Epithelial cell of prostate (primary cell): ENCODE results near the gene HSD17B4.
"Not testable (repeated sequence)": the region's sequence is repeated elsewhere in the genome, so short reads cannot be mapped to it uniquely, and the experiment has no call there.

Experiments
- DNase-seq: peaks from one replicate; pipeline ENCODE4 v3.0.0-alpha.2; 2011; ENCODE audit warnings: low read depth, low spot score
- H3K27ac ChIP-seq: fragments of 450-650 bp; 2 replicates; pipeline ENCODE4 v1.5.1; 2017; ENCODE audit warnings: mild to moderate bottlenecking

HSD17B4 gene

GRCh38 chr5:119470851-119471451, 18.7 kb downstream of the HSD17B4 start:
- H3K27ac ChIP-seq: no peak overlapping the region
- DNase-seq: no peak

- DNase-seq: no peak
- H3K27ac ChIP-seq: no peak overlapping the region
Observed at GRCh38 chr5:119473241-119473640, 20.9 kb downstream of the HSD17B4 start.

DNA sequence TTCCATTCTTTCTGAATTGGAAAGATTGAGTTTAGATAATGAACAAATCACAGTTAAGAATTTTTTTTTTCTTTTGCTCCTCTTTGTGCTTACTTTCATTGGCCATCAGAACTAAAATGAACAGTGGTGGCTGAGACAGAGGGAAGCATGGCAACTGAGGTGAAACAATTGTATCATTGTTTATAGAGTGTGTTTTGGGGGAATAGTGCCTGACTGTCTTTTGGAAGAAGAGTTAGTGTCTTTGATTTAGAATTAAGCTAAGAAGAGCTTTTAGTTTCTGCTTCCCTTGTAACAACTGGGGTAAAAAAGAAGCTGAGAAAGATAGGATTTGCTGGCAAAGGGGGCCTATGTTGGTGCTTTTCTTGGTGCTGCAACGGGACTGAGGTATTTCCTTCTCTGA, 24.0 kb downstream of the HSD17B4 start:
- H3K27ac ChIP-seq: no peak overlapping the region
- no peak for DNase-seq

DNA sequence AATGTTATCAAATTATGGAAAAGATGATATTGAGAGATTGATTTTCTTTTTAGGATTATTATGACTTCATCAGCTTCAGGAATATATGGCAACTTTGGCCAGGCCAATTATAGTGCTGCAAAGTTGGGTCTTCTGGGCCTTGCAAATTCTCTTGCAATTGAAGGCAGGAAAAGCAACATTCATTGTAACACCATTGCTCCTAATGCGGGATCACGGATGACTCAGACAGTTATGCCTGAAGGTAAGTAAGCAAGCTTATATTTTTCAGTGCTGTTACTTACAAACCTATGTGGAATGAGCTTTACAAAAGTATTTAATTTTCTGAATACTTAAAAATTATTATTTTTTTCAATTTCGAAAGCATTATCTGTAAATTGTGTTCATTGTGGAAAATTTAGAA, 26.5 kb downstream of the HSD17B4 start:
- DNase-seq: no peak
- H3K27ac ChIP-seq: no peak overlapping the region

DNA sequence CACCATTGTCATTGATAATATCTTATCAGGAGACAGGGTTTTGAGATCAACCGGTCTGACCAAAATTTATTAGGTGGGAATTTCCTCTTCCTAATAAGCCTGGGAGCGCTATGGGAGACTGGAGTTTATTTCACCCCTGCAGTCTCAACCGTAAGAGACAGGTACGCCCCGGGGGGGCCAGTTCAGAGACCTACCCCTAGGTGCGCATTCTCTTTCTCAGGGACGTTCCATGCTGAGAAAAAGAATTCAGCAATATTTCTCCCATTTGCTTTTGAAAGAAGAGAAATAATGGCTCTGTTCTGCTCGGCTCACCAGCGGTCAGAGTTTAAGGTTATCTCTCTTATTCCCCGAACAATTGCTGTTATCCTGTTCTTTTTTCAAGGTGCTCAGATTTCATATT, 28.3 kb downstream of the HSD17B4 start:
- not testable (repeated sequence) for H3K27ac ChIP-seq, DNase-seq

DNA sequence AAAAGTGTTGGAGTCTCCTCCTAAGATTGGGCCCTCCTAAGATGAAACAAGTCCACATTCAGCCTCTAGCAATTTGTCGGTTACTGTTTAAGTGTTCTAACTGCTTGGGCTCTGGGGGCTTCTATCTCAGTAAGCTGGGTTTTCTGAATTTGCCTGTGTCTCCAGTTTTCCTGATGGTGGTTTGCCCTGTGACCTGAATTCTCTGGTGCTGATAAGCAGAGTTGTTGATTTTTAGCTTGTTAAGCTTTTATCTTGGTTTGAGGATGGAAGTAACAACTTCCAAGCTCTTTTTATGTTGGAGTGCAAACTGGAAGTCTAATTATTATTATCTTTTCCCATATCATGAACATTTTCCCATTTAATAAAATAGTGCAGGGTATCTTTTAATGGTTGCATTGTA, 30.9 kb downstream of the HSD17B4 start:
- no peak overlapping the region for H3K27ac ChIP-seq
- DNase-seq: no peak

GRCh38 chr5:119484884-119485283, 32.6 kb downstream of the HSD17B4 start:
- no peak overlapping the region for H3K27ac ChIP-seq
- no peak for DNase-seq

- H3K27ac ChIP-seq: no peak overlapping the region
- DNase-seq: no peak
Observed at GRCh38 chr5:119501671-119502179, 49.4 kb downstream of the HSD17B4 start.

DNA sequence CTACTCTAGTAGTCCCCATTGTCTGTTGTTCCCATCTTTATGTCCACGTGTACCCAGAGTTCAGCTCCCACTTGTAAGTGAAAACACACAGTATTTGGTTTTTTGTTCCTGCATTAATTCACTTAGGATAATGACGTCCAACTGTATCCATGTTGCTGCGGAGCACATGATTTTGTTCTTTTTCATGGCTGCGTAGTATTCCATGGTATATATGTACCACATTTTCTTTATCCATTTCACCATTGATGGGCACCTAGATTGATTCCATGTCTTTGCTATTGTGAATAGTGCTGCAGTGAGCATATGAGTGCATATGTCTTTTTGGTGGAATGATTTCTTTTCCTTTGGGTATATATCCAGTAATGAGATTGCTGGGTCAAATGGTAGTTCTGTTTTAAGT, 51.6 kb downstream of the HSD17B4 start:
- DNase-seq, H3K27ac ChIP-seq: not testable (repeated sequence)

GRCh38 chr5:119512277-119512676, 60.0 kb downstream of the HSD17B4 start:
- H3K27ac ChIP-seq: no peak overlapping the region
- DNase-seq: no peak

GRCh38 chr5:119515192-119515591, 62.9 kb downstream of the HSD17B4 start:
- H3K27ac ChIP-seq: no peak overlapping the region
- no peak for DNase-seq

GRCh38 chr5:119517115-119517514, 64.8 kb downstream of the HSD17B4 start:
- not testable (repeated sequence) for H3K27ac ChIP-seq, DNase-seq

GRCh38 chr5:119521232-119521631, 68.9 kb downstream of the HSD17B4 start:
- no peak for DNase-seq
- no peak overlapping the region for H3K27ac ChIP-seq

- no peak overlapping the region for H3K27ac ChIP-seq
- no peak for DNase-seq
Observed at GRCh38 chr5:119522841-119523240, 70.5 kb downstream of the HSD17B4 start.

- no peak for DNase-seq
- H3K27ac ChIP-seq: no peak overlapping the region
Observed at GRCh38 chr5:119524485-119524884, 72.2 kb downstream of the HSD17B4 start.

- peak; percentile 26 for DNase-seq
- H3K27ac ChIP-seq: peak overlapping the region; percentile 28
Observed at GRCh38 chr5:119527351-119527750, 75.1 kb downstream of the HSD17B4 start.

GRCh38 chr5:119529811-119530210, 77.5 kb downstream of the HSD17B4 start:
- H3K27ac ChIP-seq: no peak overlapping the region
- no peak for DNase-seq

- no peak overlapping the region for H3K27ac ChIP-seq
- no peak for DNase-seq
Observed at GRCh38 chr5:119532637-119533036, 80.3 kb downstream of the HSD17B4 start.

DNA sequence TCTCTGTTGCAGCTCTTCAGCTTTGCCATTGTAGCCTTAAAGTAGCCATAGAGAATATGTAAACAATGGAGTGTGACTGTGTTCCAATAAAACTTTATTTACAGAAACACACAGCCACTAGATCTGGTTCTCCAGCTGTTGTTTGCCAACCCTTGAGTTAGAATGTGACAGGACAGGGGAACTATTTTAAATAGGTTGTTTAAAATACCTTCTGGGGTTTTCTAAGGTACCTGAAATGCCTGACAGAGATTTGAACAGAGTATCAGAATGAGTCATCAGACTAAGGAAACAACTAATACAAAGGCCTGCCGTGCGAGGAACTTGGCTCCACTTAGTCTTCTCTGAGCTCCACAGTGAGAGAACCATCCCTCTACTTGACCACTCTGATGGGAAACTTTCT, 85.4 kb downstream of the HSD17B4 start:
- DNase-seq: peak; percentile 80
- H3K27ac ChIP-seq: peak overlapping the region; percentile 54

GRCh38 chr5:119541716-119542115, 89.4 kb downstream of the HSD17B4 start:
- H3K27ac ChIP-seq: no peak overlapping the region

DNA sequence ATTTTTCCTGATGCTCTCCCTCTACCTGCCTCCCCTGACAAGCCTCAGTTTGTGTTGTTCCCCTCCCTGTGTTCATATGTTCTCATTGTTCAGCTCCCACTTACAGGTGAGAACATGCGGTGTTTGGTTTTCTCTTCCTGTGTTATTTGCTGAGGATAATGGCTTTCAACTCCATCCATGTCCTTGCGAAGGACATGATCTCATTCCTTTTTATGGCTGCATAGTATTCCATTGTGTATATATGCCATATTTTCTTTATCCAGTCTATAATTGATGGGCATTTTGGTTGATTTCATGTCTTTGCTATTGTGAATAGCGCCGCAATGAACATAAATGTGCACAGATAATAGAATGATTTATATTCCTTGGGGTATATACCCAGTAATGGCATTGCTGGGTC, 99.5 kb downstream of the HSD17B4 start:
- H3K27ac ChIP-seq: no peak overlapping the region
- DNase-seq: no peak

More at GRCh38 chr5:119541716-119542115, 89.4 kb downstream of the HSD17B4 start:
- DNase-seq: no peak

GRCh38 chr5:119554597-119554996, 102.3 kb downstream of the HSD17B4 start:
- H3K27ac ChIP-seq: no peak overlapping the region
- no peak for DNase-seq
